Heart left ventricle (tissue), 16 donors: Measurements from ENCODE around the gene PIP4K2A. TPM values are rescaled to one million over a fixed set of nuclear protein-coding genes. Genes with fewer than 3 reads are reported as not detected.

ENCODE experiments used
- ATAC-seq, 4 donors: fragments of 200-7000 bp; cut with Tn5 transposase; one replicate each; pipeline ENCODE4 v1.9.1; 2020 to 2022; ENCODE audit warnings: moderate library complexity in 4 of 4, mild to moderate bottlenecking in 3 of 4, moderate number of reproducible peaks in 1 of 4
- DNase-seq, 5 donors: peaks; one replicate each; pipeline ENCODE4 v3.0.0-alpha.2; 2020
- H3K27ac ChIP-seq, 12 donors: fragments of 200-600 bp; sonication (generic) in 4 of 12; one replicate each; pipeline versions ENCODE4 v1.5.0 to v1.8.0; 2016 to 2022; ENCODE audit warnings: mild to moderate bottlenecking in 2 of 12
- H3K27me3 ChIP-seq, 9 donors: fragments of 200-600 bp; sonication (generic) in 2 of 9; one replicate each; pipeline versions ENCODE4 v1.5.1 to v1.8.0; 2016 to 2022; ENCODE audit warnings: mild to moderate bottlenecking in 3 of 9
- H3K36me3 ChIP-seq, 9 donors: fragments of 200-600 bp; sonication (generic) in 2 of 9; one replicate each; pipeline versions ENCODE4 v1.5.0 to v1.8.0; 2018 to 2022; ENCODE audit warnings: mild to moderate bottlenecking in 2 of 9
- H3K4me1 ChIP-seq, 12 donors: fragments of 200-600 bp; sonication (generic) in 4 of 12; one replicate each; pipeline versions ENCODE4 v1.5.0 to v1.8.0; 2016 to 2022; ENCODE audit warnings: mild to moderate bottlenecking in 3 of 12
- H3K4me3 ChIP-seq, 12 donors: fragments of 200-600 bp; sonication (generic) in 4 of 12; one replicate each; pipeline versions ENCODE4 v1.5.0 to v1.8.0; 2017 to 2022; ENCODE audit warnings: mild to moderate bottlenecking in 9 of 12, moderate library complexity in 4 of 12
- H3K9me3 ChIP-seq, 12 donors: fragments of 200-600 bp; sonication (generic) in 4 of 12; one replicate each; pipeline versions ENCODE4 v1.5.0 to v1.8.0; 2016 to 2022; ENCODE audit warnings: mild to moderate bottlenecking in 1 of 12
- POLR2A ChIP-seq, 2 donors: fragments of 450-650 bp; IDR thresholded peaks; one replicate each; pipeline ENCODE4 v1.6.1; 2017; ENCODE audit warnings: antibody characterized with exemption in 2 of 2, mild to moderate bottlenecking in 2 of 2, moderate library complexity in 2 of 2
- WGBS, 4 donors: extraction: QIAGEN DNeasy Blood & Tissue Kit in 2 of 4; methylation state at CpG; one replicate each; pipeline versions ENCODE4 v1.1.5 to v1.1.7; 2013 to 2018; 5-methylcytosine and 5-hydroxymethylcytosine counted together
- intact Hi-C, 10 donors: fragments of 100-400 bp; cut with DNase I; formaldehyde crosslinking; loops; one replicate each; pipeline versions ENCODE4 v1.11.1 to v1.14.2; 2022
- polyA plus RNA-seq, 2 donors: library from polyadenylated mRNA; stranded (reverse); fragments of 200-250 nt; gene quantifications; one replicate each; pipeline ENCODE4 v1.2.3, GENCODE V29; 2013
- total RNA-seq, 9 donors: library from RNA; depleted of rRNA in 2 of 9; stranded (reverse); fragments of >200 nt in 2 of 9; fragmentation: NEBNext Ultra II Directional in 3 of 9; extraction: Animal tissue kit (Norgen Biotek cat#: 25700) in 3 of 9; gene quantifications; one replicate each; pipeline versions ENCODE4 v1.1.0 to v1.2.4, GENCODE V29; 2016 to 2023
- TF ChIP-seq, protein P1 (sequence below), 12 donors: fragments of 200-600 bp; sonication (generic) in 4 of 12; IDR thresholded peaks; one replicate each; pipeline versions ENCODE4 v1.5.0 to v1.8.0; 2018 to 2022; ENCODE audit warnings: antibody characterized with exemption in 12 of 12, mild to moderate bottlenecking in 5 of 12
- donor health status: ischemic (EF 13 %, LVEDD 7.1; RV severe dilation, severe dysfunction).
- donor health status: healthy with polysubstance abuse.
- donor health status: DM: no; HTN: yes; CAD: no.
- donor health status: DM: no; HTN: no; CAD: no.
- donor health status: ischemic (EF 25% LVEDD 6.9; RV normal size, moderate dysfunction).
- donor health status: ischemic (EF 25% LVEDD 5.7; RV mildly dilated, moderate dysfunction).
- donor health status: healthy.
- donor health status: DM: yes; HTN: yes; CAD: no.
- donor health status: ischemic (EF 35%, LVEDD 5.7; RV mildly dilated, moderate dysfunction).
- donor health status: nonischemic (EF 11% LVEDD 7.7; RV severe dilation, severe dysfunction).
- donor health status: DM: yes; HTN: yes; CAD: no.
- donor health status: PGD.
- donor health status: ischemic (EF 29% LVEDD 5.4; RV normal size, mild dysfunction).
- donor health status: nonischemic (EF 23%, LVEDD 6.1; RV moderate dilation, normal function).

PIP4K2A gene
- total and polyA plus RNA-seq, 11 donors: 4.0 to 35.6 (median 12.5) TPM

DNA sequence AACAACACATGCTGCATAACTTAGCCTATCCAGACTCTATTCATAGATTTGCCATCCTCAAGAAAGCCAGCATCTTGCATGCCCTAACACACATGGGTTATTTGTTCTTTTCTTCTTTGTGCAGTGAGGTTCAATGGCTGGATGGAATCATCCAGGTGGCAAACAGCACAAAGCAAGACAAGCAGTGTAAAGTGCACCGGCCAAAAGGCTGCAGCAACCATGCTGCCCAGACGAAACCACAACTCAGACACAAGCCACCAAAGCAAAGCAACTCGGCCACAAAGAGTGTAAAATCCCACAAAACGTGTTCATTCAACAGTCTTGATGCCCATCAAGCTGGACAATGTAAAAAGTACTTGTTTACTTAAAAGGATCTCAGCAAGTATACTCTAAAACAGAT is 76.9 kb downstream of the PIP4K2A start:
- ATAC-seq (no peak), DNase-seq (no peak)
- 79 to 98% (median 97%) methylated on average over 4 of the region's 4 CpGs for WGBS, 4 donors
- Histone ChIP-seq H3K27me3 (no peaks in the 10 kb centered on the region), H3K4me1 (peaks cover 0 to 47% (median 5%) of the 10 kb centered on the region in 12 donors), H3K4me3 (no peak overlapping the region), H3K9me3 (peaks cover 0 to 7% (median 0%) of the 10 kb centered on the region in 12 donors), H3K27ac (no peak overlapping the region), H3K36me3 (no peaks in the 10 kb centered on the region)
- intact Hi-C loops: no loop called here
- no peak for TF ChIP-seq POLR2A (IDR thresholded peaks at IDR 0.05)
- TF ChIP-seq, protein P1, sequence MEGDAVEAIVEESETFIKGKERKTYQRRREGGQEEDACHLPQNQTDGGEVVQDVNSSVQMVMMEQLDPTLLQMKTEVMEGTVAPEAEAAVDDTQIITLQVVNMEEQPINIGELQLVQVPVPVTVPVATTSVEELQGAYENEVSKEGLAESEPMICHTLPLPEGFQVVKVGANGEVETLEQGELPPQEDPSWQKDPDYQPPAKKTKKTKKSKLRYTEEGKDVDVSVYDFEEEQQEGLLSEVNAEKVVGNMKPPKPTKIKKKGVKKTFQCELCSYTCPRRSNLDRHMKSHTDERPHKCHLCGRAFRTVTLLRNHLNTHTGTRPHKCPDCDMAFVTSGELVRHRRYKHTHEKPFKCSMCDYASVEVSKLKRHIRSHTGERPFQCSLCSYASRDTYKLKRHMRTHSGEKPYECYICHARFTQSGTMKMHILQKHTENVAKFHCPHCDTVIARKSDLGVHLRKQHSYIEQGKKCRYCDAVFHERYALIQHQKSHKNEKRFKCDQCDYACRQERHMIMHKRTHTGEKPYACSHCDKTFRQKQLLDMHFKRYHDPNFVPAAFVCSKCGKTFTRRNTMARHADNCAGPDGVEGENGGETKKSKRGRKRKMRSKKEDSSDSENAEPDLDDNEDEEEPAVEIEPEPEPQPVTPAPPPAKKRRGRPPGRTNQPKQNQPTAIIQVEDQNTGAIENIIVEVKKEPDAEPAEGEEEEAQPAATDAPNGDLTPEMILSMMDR (IDR thresholded peaks at IDR 0.05): no peak

DNA sequence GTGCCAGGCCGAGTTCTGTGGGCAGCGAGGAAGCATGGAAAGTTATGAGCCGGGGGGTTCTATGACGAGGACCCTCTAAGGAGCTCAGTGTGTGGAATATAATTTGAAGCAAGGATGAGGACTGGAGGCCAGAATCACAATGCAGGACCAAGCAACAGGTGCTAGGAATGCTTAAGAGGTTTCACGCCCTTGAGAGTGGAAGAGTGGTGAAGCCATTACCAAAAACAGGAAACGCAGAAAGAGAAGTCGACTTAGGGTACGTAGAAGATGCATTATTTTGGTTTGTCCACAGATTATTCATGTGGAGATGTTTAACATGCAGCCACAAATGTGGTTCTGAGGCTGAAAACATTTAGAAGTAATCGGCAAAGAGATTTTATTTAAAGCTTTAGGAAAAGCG is 78.7 kb downstream of the PIP4K2A start:
- TF ChIP-seq, protein P1 (IDR thresholded peaks at IDR 0.05): no peak
- TF ChIP-seq POLR2A (IDR thresholded peaks at IDR 0.05): no peak
- peaks cover 0 to 66% (median 9%) of the 10 kb centered on the region in 12 donors for H3K4me1 ChIP-seq
- no peaks in the 10 kb centered on the region for H3K36me3 ChIP-seq
- intact Hi-C loops: no loop called here
- WGBS, 4 donors: 91 to 98% (median 96%) methylated on average over 10 of the region's 10 CpGs
- H3K4me3 ChIP-seq: no peak overlapping the region
- peak overlapping the region in 1 of 12 donors; percentile 90 for H3K27ac ChIP-seq
- no peak for ATAC-seq
- H3K27me3 ChIP-seq: no peaks in the 10 kb centered on the region
- H3K9me3 ChIP-seq: no peaks in the 10 kb centered on the region
- no peak for DNase-seq

DNA sequence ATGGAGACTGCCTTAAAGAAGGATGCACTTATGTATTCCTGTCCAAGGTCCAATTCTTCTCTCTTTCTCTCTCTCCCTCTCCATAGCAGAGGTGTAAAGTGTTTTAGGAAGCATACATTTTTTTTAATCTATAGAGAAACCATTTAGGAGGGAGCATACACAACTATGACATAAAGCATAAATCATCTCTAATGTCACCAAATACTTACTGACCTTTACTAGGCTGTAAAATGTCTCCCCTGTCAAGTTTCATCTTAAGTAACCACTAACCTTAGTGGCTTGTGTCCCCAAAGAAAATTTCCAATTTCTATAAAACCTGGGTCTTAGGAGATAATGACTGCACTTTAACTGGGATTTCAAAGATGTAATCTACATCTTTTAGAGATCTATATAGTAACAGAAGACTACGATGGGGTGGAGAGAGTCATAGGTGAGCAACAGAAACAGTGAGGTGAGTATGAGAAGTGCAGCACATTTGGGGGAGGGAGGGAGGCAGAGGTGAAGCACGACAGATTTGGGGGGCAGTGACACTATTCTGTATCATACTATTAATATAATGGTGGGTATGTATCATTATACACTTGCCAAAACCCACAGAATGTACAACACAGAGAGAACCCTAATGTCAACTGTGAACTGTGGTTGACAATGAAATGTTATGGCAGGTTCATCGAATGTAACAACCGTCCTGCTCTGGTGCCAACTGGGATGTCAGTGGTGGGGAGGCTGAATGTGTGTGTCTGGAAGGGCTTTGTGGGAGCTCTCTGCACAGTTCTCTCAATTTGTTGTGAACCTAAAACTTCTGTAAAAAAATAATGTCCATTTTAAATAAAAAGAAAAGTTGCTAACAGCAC is 79.5 kb downstream of the PIP4K2A start:
- WGBS, 4 donors: 91 to 99% (median 96%) methylated on average over 4 of the region's 4 CpGs
- H3K27ac ChIP-seq: peak overlapping the region in 1 of 12 donors; percentile 90

DNA sequence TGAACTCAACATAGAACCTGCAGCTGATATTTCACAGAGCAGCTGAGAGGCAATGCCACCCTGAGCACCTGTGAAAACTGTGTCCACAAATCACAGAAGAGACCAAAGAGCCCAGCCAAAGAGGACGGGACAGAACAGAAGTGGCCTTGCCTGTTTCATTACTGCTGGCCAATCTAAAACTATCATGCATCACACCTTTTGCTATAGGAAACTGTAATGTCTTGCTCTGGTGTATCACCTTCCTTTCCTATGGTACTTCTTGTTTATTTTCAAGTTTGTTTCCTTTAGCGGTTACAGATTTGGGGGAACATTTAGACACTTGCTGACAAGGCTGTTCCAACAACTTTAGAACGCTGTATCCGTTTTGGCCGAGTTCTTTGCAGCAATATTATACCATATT is 80.3 kb downstream of the PIP4K2A start:
- Histone ChIP-seq H3K27me3 (no peaks in the 10 kb centered on the region), H3K27ac (peak overlapping the region in 1 of 12 donors; percentile 90), H3K36me3 (no peaks in the 10 kb centered on the region), H3K4me1 (peaks cover 0 to 81% (median 16%) of the 10 kb centered on the region in 12 donors), H3K9me3 (no peaks in the 10 kb centered on the region), H3K4me3 (no peak overlapping the region)
- TF ChIP-seq, protein P1 (IDR thresholded peaks at IDR 0.05): no peak
- no peak for TF ChIP-seq POLR2A (IDR thresholded peaks at IDR 0.05)
- WGBS, 4 donors: 93 to 96% (median 95%) methylated on average over 5 of the region's 5 CpGs
- DNase-seq: no peak
- no peak for ATAC-seq
- intact Hi-C loops: no loop called here

More for the DNA sequence above, 79.5 kb downstream of the PIP4K2A start:
- Histone ChIP-seq H3K27me3 (no peaks in the 10 kb centered on the region), H3K9me3 (no peaks in the 10 kb centered on the region), H3K4me3 (no peak overlapping the region), H3K36me3 (no peaks in the 10 kb centered on the region), H3K4me1 (peaks cover 0 to 74% (median 15%) of the 10 kb centered on the region in 12 donors)
- DNase-seq (no peak), ATAC-seq (no peak)
- no peak for TF ChIP-seq POLR2A (IDR thresholded peaks at IDR 0.05)
- TF ChIP-seq, protein P1 (IDR thresholded peaks at IDR 0.05): no peak
- intact Hi-C loops: no loop called here
